ENCODE results near the gene TNFRSF8.

Gene TNFRSF8

GRCh38 chr1:12125422-12126355 is 62.6 kb downstream of the TNFRSF8 start:
- DNase-seq (ENCODE audit: extremely low read depth, low read depth), result no peak
- no peak overlapping the region for H3K4me3 ChIP-seq (replicated peaks; ENCODE audit: low read depth, low read length)
- no peak for TF ChIP-seq CTCF (IDR thresholded peaks at IDR 0.05; ENCODE audit: low read depth, low read length, missing control alignments)

DNA sequence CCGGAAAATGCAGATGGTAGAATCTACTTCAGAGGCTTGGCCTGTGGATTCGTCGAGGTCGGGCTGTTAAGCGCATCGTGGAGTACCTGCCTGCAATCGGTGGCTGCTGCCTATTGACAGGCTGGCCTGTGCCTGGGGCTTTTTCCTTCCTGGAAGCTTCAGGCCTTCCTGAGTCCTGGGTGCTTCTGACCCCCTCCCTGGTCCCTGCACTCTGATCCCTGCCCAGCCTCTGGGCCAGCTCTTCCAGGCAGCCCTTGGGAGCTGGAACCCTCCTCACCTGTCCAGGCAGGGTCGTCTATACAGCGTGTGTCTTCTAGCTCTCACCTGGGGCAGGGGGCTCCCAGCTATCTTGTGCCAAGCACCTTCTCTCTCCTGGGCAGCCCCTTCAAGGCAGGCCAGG is 63.7 kb downstream of the TNFRSF8 start:
- no peak overlapping the region for H3K4me3 ChIP-seq (replicated peaks; ENCODE audit: low read depth, low read length)
- DNase-seq (ENCODE audit: extremely low read depth, low read depth), result no peak
- TF ChIP-seq CTCF (IDR thresholded peaks at IDR 0.05; ENCODE audit: low read depth, low read length, missing control alignments), result no peak

DNA sequence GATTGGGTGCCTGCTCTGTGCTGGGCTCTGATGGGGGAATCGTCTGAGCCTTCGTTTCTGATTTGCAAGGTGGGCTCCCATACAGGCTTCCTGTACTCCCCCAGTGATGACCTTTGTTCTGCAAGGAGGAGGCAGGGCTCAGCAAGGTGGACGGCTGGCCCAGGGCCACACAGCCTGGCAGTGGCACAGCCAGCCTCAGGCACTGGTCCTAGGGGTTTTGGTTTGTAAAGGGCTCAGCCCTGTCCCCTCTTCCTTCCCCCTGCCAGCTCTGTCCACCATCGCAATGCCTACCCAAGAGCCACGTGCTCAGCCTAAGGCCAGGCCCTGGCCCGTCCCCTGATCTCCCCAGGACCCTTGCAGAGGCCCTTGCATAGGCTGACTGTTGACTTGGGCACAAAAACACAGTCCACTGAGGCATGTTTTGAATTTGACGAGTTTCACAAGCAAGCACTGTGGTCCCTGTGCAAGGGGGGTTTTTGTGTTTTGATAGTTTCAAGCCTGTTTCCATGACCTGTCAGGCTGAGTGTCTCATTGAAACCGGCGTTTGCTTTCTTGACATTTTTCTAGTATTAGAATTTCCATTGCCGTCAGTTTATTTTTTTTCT is 64.2 kb downstream of the TNFRSF8 start:
- DNase-seq (ENCODE audit: extremely low read depth, low read depth), result no peak
- TF ChIP-seq CTCF (IDR thresholded peaks at IDR 0.05; ENCODE audit: low read depth, low read length, missing control alignments), result no peak
- no peak overlapping the region for H3K4me3 ChIP-seq (replicated peaks; ENCODE audit: low read depth, low read length)

GRCh38 chr1:12128120-12128519 is 65.0 kb downstream of the TNFRSF8 start:
- H3K4me3 ChIP-seq (replicated peaks; ENCODE audit: low read depth, low read length), result no peak overlapping the region
- DNase-seq (ENCODE audit: extremely low read depth, low read depth), result no peak
- TF ChIP-seq CTCF (IDR thresholded peaks at IDR 0.05; ENCODE audit: low read depth, low read length, missing control alignments), result no peak

- no peak overlapping the region for H3K4me3 ChIP-seq (replicated peaks; ENCODE audit: low read depth, low read length)
- no peak for TF ChIP-seq CTCF (IDR thresholded peaks at IDR 0.05; ENCODE audit: low read depth, low read length, missing control alignments)
- DNase-seq (ENCODE audit: extremely low read depth, low read depth), result no peak
Measured at GRCh38 chr1:12129624-12130023, 66.5 kb downstream of the TNFRSF8 start.

DNA sequence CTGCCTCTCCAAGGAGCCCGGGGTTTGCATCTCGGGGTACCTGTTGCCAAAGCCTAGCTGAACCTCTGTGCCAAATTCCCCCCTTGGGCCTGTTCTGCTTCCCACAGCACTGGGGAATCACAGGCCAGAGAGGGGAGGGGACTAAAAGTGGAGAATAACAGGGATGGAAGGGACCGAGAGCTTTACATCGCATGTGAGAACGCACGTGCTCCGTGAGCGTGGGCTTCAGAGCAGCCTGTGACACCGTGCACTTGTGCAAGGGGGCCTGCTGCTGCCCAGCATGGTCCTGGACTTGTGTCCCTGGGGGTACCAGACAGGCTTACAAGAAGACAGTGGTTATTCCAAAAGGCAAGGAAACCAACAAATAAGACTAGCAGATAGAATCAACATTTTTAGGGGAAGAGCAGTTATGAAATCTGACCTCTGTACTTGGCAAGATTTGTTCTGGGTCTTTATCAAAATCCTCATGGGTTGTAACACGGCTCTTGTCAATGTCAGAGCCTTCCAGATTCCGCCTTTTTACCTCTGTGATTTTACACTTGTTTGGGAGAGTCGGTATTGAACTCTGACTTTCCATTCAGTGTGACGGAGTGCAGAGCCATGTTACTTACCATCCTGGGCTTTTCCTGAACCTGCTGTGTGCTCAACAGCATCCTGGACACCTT is 67.5 kb downstream of the TNFRSF8 start:
- H3K4me3 ChIP-seq (replicated peaks; ENCODE audit: low read depth, low read length), result no peak overlapping the region
- no peak for DNase-seq (ENCODE audit: extremely low read depth, low read depth)
- TF ChIP-seq CTCF (IDR thresholded peaks at IDR 0.05; ENCODE audit: low read depth, low read length, missing control alignments), result no peak

Measured in HFF-Myc (cell line).